Measurements from ENCODE around the gene UBQLN3.

UBQLN3 gene

DNA sequence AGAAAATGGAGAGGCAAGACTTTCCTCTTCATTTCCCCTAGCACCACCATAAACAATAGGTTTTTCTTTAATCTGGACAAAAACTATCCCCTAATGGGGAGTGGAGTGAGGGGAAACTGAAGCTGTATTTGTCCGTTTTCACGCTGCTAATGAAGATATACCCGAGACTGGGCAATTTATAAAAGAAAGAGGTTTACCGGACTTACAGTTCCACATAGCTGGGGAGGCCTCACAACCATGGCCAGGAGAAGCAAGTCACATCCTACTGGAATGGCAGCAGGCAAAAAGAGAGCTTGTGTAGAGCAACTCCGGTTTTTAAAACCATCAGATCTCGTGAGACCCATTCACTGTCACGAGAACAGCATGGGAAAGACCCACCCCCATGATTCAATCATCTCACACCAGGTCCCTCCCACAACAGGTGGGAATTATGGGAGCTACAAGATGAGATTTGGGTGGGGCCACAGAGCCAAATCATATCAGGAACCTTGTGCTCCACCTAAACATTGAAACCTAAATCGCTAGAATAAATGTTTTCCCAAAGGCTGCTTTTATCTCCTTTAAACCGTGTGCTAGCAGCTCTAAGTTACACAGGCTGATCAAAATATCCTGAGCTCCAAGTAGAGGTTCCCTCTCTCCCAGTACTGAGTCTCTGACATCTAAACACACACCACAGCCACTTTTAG is 4.3 kb downstream of the UBQLN3 start:
- DNase-seq (ENCODE audit: low spot score): no peak

DNA sequence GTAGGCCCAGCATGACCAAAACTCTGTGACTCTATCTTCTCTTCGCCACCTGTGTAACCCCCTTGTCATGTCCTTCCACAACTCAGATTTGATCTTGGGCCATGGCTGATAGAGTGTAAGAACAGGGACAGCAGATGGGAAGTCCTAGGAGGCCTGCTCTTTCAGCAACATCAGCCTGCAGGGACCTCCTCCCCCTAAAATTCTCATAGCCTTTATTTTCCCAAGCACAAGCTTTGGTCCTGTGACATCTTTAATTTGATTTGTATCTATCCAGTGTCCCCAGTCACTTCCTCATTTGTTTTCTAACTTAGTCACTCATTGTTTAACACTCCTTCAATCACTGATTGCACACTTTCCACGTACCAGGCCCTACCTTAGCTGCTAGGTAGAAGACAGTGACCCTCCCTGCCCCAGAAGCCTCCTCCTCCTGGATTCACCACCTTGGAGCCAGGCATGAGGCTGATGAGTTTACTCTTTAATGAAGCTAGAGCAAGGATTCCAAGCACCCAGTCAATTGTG is 5.3 kb downstream of the UBQLN3 start:
- no peak for DNase-seq (ENCODE audit: low spot score)

GRCh38 chr11:5500393-5500801 is 9.4 kb downstream of the UBQLN3 start:
- DNase-seq (ENCODE audit: low spot score): no peak

- no peak for DNase-seq (ENCODE audit: low spot score)
These were observed 10.1 kb downstream of the UBQLN3 start for GRCh38 chr11:5499671-5500070.

DNA sequence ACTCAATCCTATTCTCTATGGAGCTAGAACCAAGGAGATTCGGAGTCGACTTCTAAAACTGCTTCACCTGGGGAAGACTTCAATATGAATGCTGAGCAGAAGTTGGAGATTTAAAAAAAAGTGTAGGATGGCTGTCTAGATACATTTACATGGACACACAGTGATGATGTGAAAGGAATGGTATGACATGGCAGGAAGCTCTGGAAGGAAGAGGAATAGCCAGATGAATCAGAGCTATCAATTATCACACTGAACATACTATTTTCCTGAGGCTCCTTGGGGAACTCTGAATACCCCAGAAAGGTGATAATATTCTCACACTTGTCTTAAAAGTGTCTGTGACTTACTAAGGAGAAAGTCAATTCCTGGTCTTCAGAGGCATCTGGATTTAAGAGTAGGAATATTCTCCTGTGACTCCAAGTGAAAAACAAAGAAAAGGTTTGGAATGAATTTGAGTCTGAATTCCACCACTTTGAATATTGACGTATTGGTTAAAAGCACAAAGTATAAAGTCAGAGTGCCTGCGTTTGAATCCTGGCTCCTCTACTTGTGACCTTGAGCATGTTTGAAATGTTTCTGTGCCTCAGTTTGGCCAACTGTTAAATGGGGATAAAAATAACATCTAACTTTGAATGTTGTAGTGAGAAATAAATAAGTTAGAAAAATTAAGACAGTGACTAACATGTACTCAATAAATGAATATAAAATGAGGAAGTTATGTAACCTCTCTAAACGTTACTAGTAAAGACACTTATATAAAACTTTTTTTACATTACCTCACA is 20.0 kb downstream of the UBQLN3 start:
- no peak for DNase-seq (ENCODE audit: low spot score)

- DNase-seq (ENCODE audit: low spot score): no peak
These were observed 20.9 kb downstream of the UBQLN3 start for GRCh38 chr11:5488798-5489399.

GRCh38 chr11:5488385-5488784 is 21.4 kb downstream of the UBQLN3 start, which contains the start of gene OR52D1:
TSS of gene OR52D1 (plus strand) at chr11:5488685. CDS start at chr11:5488707, 22 bp downstream.
- no peak for DNase-seq (ENCODE audit: low spot score)

- no peak for DNase-seq (ENCODE audit: low spot score)
These were observed 23.3 kb downstream of the UBQLN3 start for GRCh38 chr11:5486421-5486820.

- no peak for DNase-seq (ENCODE audit: low spot score)
These were observed 23.8 kb downstream of the UBQLN3 start for GRCh38 chr11:5486003-5486402.

- peak; percentile 68 for DNase-seq (ENCODE audit: low spot score)
These were observed 33.5 kb downstream of the UBQLN3 start for GRCh38 chr11:5476186-5476819.

GRCh38 chr11:5473921-5474320 is 35.8 kb downstream of the UBQLN3 start:
- DNase-seq (ENCODE audit: low spot score): no peak

GRCh38 chr11:5467527-5467926 is 42.2 kb downstream of the UBQLN3 start:
- no peak for DNase-seq (ENCODE audit: low spot score)

DNA sequence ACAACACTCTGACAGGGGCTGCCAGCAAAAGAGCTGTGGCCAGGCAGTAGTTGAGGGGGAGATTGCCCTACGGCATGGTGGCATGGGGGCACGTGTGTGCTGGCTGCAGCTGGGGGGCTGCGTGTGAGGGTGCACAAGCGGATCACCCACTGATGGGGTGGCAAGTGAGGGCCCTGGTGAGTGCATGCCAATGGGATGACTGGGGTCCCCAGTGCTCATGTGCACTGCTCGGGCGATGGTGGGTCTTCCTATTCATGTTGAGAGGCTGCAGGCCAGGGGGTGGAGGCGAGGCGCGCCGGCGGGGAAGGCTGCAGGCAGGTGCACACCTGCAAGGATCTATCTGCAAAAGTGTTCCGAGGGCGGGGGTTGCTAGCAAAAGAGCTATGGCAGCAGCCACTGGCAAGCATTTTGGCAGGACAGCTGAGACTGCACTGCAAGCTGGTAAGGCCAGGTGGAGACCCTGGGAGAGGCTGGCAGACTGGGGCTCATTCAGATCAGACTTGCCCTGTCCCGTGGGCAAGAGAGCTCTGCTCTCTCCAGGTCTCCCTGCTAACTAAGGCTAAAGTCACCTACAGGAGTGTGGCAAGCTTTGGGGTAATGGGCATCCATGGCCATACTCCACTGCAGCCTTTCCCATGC is 48.7 kb downstream of the UBQLN3 start:
- no peak for DNase-seq (ENCODE audit: low spot score)
